SK-N-SH treated with all-trans-retinoic acid at 6 μM for 48 hours (cell line): Measurements from ENCODE around the gene CACNA2D4.

Experiments
- ATAC-seq: fragments of 200-7000 bp; cut with Tn5 transposase; 3 replicates; pipeline ENCODE4 v1.9.1; 2020; ENCODE audit warnings: mild to moderate bottlenecking, moderate library complexity
- ARNTL ChIP-seq: fragments of 450-650 bp; formaldehyde crosslinking; IDR thresholded peaks from 2 replicates; pipeline ENCODE4 v1.5.0; 2020; ENCODE audit warnings: low read depth, mild to moderate bottlenecking, moderate library complexity, borderline replicate concordance
- CREB5 ChIP-seq: fragments of 250-450 bp; sonication (Bioruptor Pico); IDR thresholded peaks from 2 replicates; pipeline ENCODE4 v1.5.1; 2020; ENCODE audit warnings: low read depth, mild to moderate bottlenecking, moderate library complexity
- CSRNP3 ChIP-seq: fragments of 250-450 bp; sonication (Bioruptor Pico); IDR thresholded peaks from 2 replicates; pipeline ENCODE4 v1.5.1; 2021; ENCODE audit warnings: mild to moderate bottlenecking, moderate library complexity
- GLIS3 ChIP-seq: fragments of 250-450 bp; sonication (Bioruptor Pico); IDR thresholded peaks from 2 replicates; pipeline ENCODE4 v1.5.0; 2020; ENCODE audit warnings: mild to moderate bottlenecking, moderate library complexity
- ISL1 ChIP-seq: fragments of 250-450 bp; sonication (Bioruptor Pico); IDR thresholded peaks from 2 replicates; pipeline ENCODE4 v2.1.2; 2022; ENCODE audit warnings: mild to moderate bottlenecking, moderate library complexity
- OSR1 ChIP-seq: fragments of 250-450 bp; sonication (Bioruptor Pico); IDR thresholded peaks from 2 replicates; pipeline ENCODE4 v1.8.0; 2022; ENCODE audit warnings: moderate library complexity, mild to moderate bottlenecking, inconsistent platforms
- PATZ1 ChIP-seq: fragments of 250-450 bp; sonication (Bioruptor Pico); IDR thresholded peaks from 2 replicates; pipeline ENCODE4 v1.8.0; 2020; ENCODE audit warnings: mild to moderate bottlenecking, moderate library complexity, borderline replicate concordance
- POU6F1 ChIP-seq: fragments of 250-450 bp; sonication (Bioruptor Pico); IDR thresholded peaks from 2 replicates; pipeline ENCODE4 v1.8.0; 2021; ENCODE audit warnings: low read depth, mild to moderate bottlenecking, moderate library complexity, borderline replicate concordance
- PPARA ChIP-seq: fragments of 250-450 bp; sonication (Bioruptor Pico); IDR thresholded peaks from 2 replicates; pipeline ENCODE4 v1.5.0; 2020; ENCODE audit warnings: mild to moderate bottlenecking, borderline replicate concordance
- RARB ChIP-seq: fragments of 250-450 bp; sonication (Bioruptor Pico); IDR thresholded peaks from 2 replicates; pipeline ENCODE4 v1.8.0; 2021; ENCODE audit warnings: mild to moderate bottlenecking, moderate library complexity
- TCF4 ChIP-seq: fragments of 250-450 bp; sonication (Bioruptor Pico); IDR thresholded peaks from 2 replicates; pipeline ENCODE4 v1.8.0; 2021; ENCODE audit warnings: mild to moderate bottlenecking, moderate library complexity, borderline replicate concordance
- TOX ChIP-seq: fragments of 250-450 bp; sonication (Bioruptor Pico); IDR thresholded peaks from 2 replicates; pipeline ENCODE4 v1.8.0; 2021; ENCODE audit warnings: mild to moderate bottlenecking, moderate library complexity, borderline replicate concordance
- TSHZ2 ChIP-seq: fragments of 250-450 bp; sonication (Bioruptor Pico); IDR thresholded peaks from 2 replicates; pipeline ENCODE4 v1.5.0; 2020; ENCODE audit warnings: mild to moderate bottlenecking, moderate library complexity
- ZC3H10 ChIP-seq: fragments of 250-450 bp; sonication (Bioruptor Pico); IDR thresholded peaks from 2 replicates; pipeline ENCODE4 v1.5.1; 2021; ENCODE audit warnings: mild to moderate bottlenecking, moderate library complexity
- ZFP3 ChIP-seq: fragments of 250-450 bp; sonication (Bioruptor Pico); IDR thresholded peaks from 2 replicates; pipeline ENCODE4 v1.5.0; 2020; ENCODE audit warnings: mild to moderate bottlenecking, moderate library complexity
- ZNF565 ChIP-seq: fragments of 450-650 bp; formaldehyde crosslinking; conservative IDR thresholded peaks from 2 replicates; pipeline ENCODE4 v1.5.0; 2020; ENCODE audit warnings: low read depth, mild to moderate bottlenecking, moderate library complexity
- ZNF70 ChIP-seq: fragments of 450-650 bp; formaldehyde crosslinking; IDR thresholded peaks from 2 replicates; pipeline ENCODE4 v1.5.0; 2020; ENCODE audit warnings: mild to moderate bottlenecking, moderate library complexity
- ZNF8 ChIP-seq: fragments of 450-650 bp; formaldehyde crosslinking; IDR thresholded peaks from 2 replicates; pipeline ENCODE4 v1.5.0; 2020; ENCODE audit warnings: mild to moderate bottlenecking, moderate library complexity

Gene CACNA2D4

GRCh38 chr12:1935700-1936378, 17.4 kb upstream of the CACNA2D4 start (continued):
- TF ChIP-seq CSRNP3 (CRISPR knock-in tag): no peak
- no peak for TF ChIP-seq TCF4 (CRISPR knock-in tag)
- no peak for TF ChIP-seq ZNF8 (CRISPR knock-in tag)
- TF ChIP-seq, all 23 proteins: peak for 0

- TF ChIP-seq TCF4 (CRISPR knock-in tag) (no peak), ZFP3 (CRISPR knock-in tag) (peak; percentile 83), RARB (CRISPR knock-in tag) (no peak)
- no peak for ATAC-seq
These were observed 16.8 kb upstream of the CACNA2D4 start for GRCh38 chr12:1935242-1935641.

GRCh38 chr12:1934831-1935230, 16.4 kb upstream of the CACNA2D4 start:
- ATAC-seq: no peak
- TF ChIP-seq POU6F1 (CRISPR knock-in tag) (no peak), CREB5 (CRISPR knock-in tag) (no peak), OSR1 (no peak), PATZ1 (CRISPR knock-in tag) (no peak), TOX (CRISPR knock-in tag) (no peak), PPARA (CRISPR knock-in tag) (no peak), ZC3H10 (CRISPR knock-in tag) (no peak), GLIS3 (CRISPR knock-in tag) (no peak), CSRNP3 (CRISPR knock-in tag) (no peak), ISL1 (CRISPR knock-in tag) (no peak), ZNF70 (no peak), TSHZ2 (CRISPR knock-in tag) (no peak), ARNTL (CRISPR knock-in tag) (no peak), ZNF8 (CRISPR knock-in tag) (no peak), ZFP3 (CRISPR knock-in tag) (no peak), ZNF565 (CRISPR knock-in tag) (no peak)
